Stomach (tissue), 9 donors: ENCODE measurements around the gene DLEC1. TPM values are rescaled to one million over a fixed set of nuclear protein-coding genes. Genes with fewer than 3 reads are reported as not detected.

Experiments
- DNase-seq, 2 donors: peaks; one replicate each; pipeline versions ENCODE4 v3.0.0 to v3.0.0-alpha.2; 2013 to 2019
- H3K27ac ChIP-seq, 5 donors: fragments of 200-600 bp in 4 of 5; sonication (generic) in 4 of 5; one replicate each; pipeline ENCODE4 v1.5.1; 2013 to 2019; ENCODE audit warnings: mild to moderate bottlenecking in 1 of 5, moderate library complexity in 1 of 5
- H3K27me3 ChIP-seq, 3 donors: fragments of 200-600 bp; sonication (generic); one replicate each; pipeline ENCODE4 v1.5.1; 2017 to 2019; ENCODE audit warnings: mixed run types in 1 of 3
- H3K36me3 ChIP-seq, 4 donors: fragments of 200-600 bp; sonication (generic); 1 replicate in 3 of 4; 2 replicates in 1 of 4; pipeline ENCODE4 v1.5.1; 2016 to 2019
- H3K4me1 ChIP-seq, 4 donors: fragments of 200-600 bp; sonication (generic); one replicate each; pipeline ENCODE4 v1.5.1; 2016 to 2019
- H3K4me3 ChIP-seq, 4 donors: fragments of 200-600 bp; sonication (generic) in 3 of 4; one replicate each; pipeline ENCODE4 v1.5.1; 2016 to 2019; ENCODE audit warnings: mild to moderate bottlenecking in 1 of 4
- H3K9me3 ChIP-seq, 4 donors: fragments of 200-600 bp; sonication (generic); one replicate each; pipeline ENCODE4 v1.5.1; 2016 to 2019
- CTCF ChIP-seq, 7 experiments: fragments of 450-650 bp in 4 of 7; fragments of 200-600 bp in 3 of 7; sonication (generic) in 3 of 7; IDR thresholded peaks; one replicate each; pipeline ENCODE4 v1.5.1; 2016 to 2019; ENCODE audit warnings: antibody characterized with exemption in 7 of 7, control low read depth in 2 of 7, mild to moderate bottlenecking in 1 of 7
- EP300 ChIP-seq: sonication (generic); formaldehyde crosslinking; IDR thresholded peaks from one replicate; pipeline ENCODE4 v1.6.1; 2017; ENCODE audit warnings: antibody characterized with exemption
- POLR2A ChIP-seq, 4 donors: fragments of 450-650 bp; IDR thresholded peaks; one replicate each; pipeline ENCODE4 v1.6.1; 2016; ENCODE audit warnings: antibody characterized with exemption in 4 of 4, control low read depth in 2 of 4, mild to moderate bottlenecking in 1 of 4, moderate library complexity in 1 of 4
- POLR2AphosphoS5 ChIP-seq, 3 donors: sonication (generic); formaldehyde crosslinking; IDR thresholded peaks; one replicate each; pipeline ENCODE4 v1.6.1; 2016; ENCODE audit warnings: antibody characterized with exemption in 3 of 3
- WGBS, 5 donors: extraction: QIAGEN DNeasy Blood & Tissue Kit in 3 of 5; methylation state at CpG; one replicate each; pipeline versions ENCODE4 v1.1.5 to v1.1.7; 2013 to 2018; 5-methylcytosine and 5-hydroxymethylcytosine counted together
- intact Hi-C: fragments of 100-400 bp; cut with DNase I; formaldehyde crosslinking; loops from one replicate; pipeline ENCODE4 v1.15.1; 2023; ENCODE audit warnings: low total_unique reads
- polyA plus RNA-seq, 3 donors: library from polyadenylated mRNA; stranded (reverse); fragments of 200-250 nt; gene quantifications; one replicate each; pipeline ENCODE4 v1.2.3, GENCODE V29; 2013
- total RNA-seq, 5 donors: library from RNA; depleted of rRNA; stranded (reverse); fragments of >200 nt; gene quantifications; one replicate each; pipeline versions ENCODE4 v1.1.0 to v1.2.3, GENCODE V29; 2014 to 2016
- donor health status: healthy with polysubstance abuse.
- donor health status: Bipolar disorder and iron deficiency.
- donor health status: healthy.

The DLEC1 gene
- total and polyA plus RNA-seq, 8 donors, result 0.12 to 1.5 (median 0.31) TPM; not detected in 3

GRCh38 chr3:38000242-38000916 lies 38.6 kb upstream of the DLEC1 start:
- Histone ChIP-seq H3K4me1 (peaks cover 51 to 90% (median 81%) of the 10 kb centered on the region in 4 donors), H3K36me3 (peaks cover 11 to 55% (median 39%) of the 10 kb centered on the region in 4 donors), H3K27me3 (no peaks in the 10 kb centered on the region), H3K9me3 (no peaks in the 10 kb centered on the region), H3K4me3 (no peak overlapping the region), H3K27ac (peak overlapping the region in 4 of 5 donors; percentile 22 to 79 (median 46))
- WGBS, 5 donors, result 90 to 97% (median 93%) methylated on average over 6 of the region's 6 CpGs
- peak in 1 of 2 donors; percentile 22 for DNase-seq
- TF ChIP-seq POLR2A (IDR thresholded peaks at IDR 0.05) (no peak), EP300 (no peak), POLR2AphosphoS5 (IDR thresholded peaks at IDR 0.05) (no peak), CTCF (IDR thresholded peaks at IDR 0.05) (no peak)
- intact Hi-C loops, result no loop called here

GRCh38 chr3:38000965-38001455 lies 38.0 kb upstream of the DLEC1 start:
- H3K36me3 ChIP-seq, result peaks cover 11 to 55% (median 42%) of the 10 kb centered on the region in 4 donors
- intact Hi-C loops, result no loop called here
- peak overlapping the region; percentile 33 to 79 (median 51) for H3K27ac ChIP-seq
- no peak overlapping the region for H3K4me3 ChIP-seq
- no peaks in the 10 kb centered on the region for H3K9me3 ChIP-seq
- WGBS, 5 donors, result 94 to 100% (median 96%) methylated on average over 6 of the region's 6 CpGs
- TF ChIP-seq POLR2AphosphoS5 (IDR thresholded peaks at IDR 0.05) (no peak), EP300 (no peak), POLR2A (IDR thresholded peaks at IDR 0.05) (no peak), CTCF (IDR thresholded peaks at IDR 0.05) (no peak)
- no peaks in the 10 kb centered on the region for H3K27me3 ChIP-seq
- DNase-seq, result peak in 1 of 2 donors; percentile 24
- peaks cover 52 to 90% (median 83%) of the 10 kb centered on the region in 4 donors for H3K4me1 ChIP-seq

DNA sequence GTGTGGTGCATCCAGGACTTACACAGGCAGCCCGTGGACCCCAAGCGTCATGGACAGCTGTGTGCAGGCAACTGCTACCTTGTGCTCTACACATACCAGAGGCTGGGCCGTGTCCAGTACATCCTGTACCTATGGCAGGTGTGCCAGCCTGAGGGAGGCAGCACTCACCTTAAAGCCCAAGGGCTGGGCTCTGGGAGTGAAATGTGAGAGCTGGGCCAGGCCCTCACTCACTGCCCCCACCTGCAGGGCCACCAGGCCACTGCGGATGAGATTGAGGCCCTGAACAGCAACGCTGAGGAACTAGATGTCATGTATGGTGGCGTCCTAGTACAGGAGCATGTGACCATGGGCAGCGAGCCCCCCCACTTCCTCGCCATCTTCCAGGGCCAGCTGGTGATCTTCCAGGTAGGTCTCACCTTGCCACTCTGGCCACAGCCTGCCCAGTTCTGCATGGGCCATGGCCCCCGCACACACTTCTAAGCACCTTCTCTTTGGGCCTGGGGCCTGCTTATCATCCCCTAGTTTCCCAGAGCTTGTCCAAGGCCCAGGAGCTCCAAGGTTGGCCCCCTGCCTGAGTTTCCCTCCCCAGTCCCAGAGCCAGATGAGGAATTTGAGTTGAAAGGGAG lies 37.4 kb upstream of the DLEC1 start:
- intact Hi-C loops, result no loop called here
- peaks cover 52 to 90% (median 80%) of the 10 kb centered on the region in 4 donors for H3K4me1 ChIP-seq
- no peak overlapping the region for H3K4me3 ChIP-seq
- H3K27me3 ChIP-seq, result no peaks in the 10 kb centered on the region
- H3K9me3 ChIP-seq, result no peaks in the 10 kb centered on the region
- 36 to 100% (median 61%) methylated on average over 1 to 9 of the region's 9 CpGs for WGBS, 5 donors
- peak overlapping the region; percentile 33 to 79 (median 51) for H3K27ac ChIP-seq
- peak in 1 of 2 donors; percentile 87 for DNase-seq
- TF ChIP-seq CTCF (IDR thresholded peaks at IDR 0.05), result no peak
- peak in 2 of 3 donors; percentile 40 to 50 for TF ChIP-seq POLR2AphosphoS5 (IDR thresholded peaks at IDR 0.05)
- no peak for TF ChIP-seq EP300
- TF ChIP-seq POLR2A (IDR thresholded peaks at IDR 0.05), result no peak
- peaks cover 16 to 58% (median 46%) of the 10 kb centered on the region in 4 donors for H3K36me3 ChIP-seq

DNA sequence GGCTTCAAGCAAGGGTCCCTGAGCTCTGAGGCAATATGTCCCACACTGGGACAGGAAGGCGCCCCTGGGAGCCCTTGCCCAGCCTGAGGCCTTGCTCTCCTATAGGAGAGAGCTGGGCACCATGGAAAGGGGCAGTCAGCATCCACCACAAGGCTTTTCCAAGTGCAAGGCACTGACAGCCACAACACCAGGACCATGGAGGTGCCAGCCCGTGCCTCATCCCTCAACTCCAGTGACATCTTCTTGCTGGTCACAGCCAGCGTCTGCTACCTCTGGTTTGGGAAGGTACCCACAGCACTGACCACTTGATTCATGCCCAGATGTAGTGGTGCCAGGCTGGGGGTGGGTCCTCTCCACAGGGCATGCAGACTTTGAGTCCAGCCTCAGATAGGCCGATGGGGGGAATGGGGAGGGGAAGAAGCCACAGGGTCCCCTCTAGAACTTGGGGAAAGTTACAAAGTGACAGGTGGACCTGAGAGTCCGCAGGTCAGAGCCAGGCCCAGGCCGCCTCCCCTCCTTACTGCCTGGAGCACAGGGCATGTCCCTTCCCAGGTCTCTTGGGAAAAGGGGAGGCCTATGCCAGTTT lies 36.6 kb upstream of the DLEC1 start:
- peaks cover 47 to 82% (median 73%) of the 10 kb centered on the region in 4 donors for H3K4me1 ChIP-seq
- no peaks in the 10 kb centered on the region for H3K27me3 ChIP-seq
- intact Hi-C loops, result no loop called here
- no peak for TF ChIP-seq EP300
- TF ChIP-seq POLR2A (IDR thresholded peaks at IDR 0.05), result no peak
- TF ChIP-seq CTCF (IDR thresholded peaks at IDR 0.05), result no peak
- TF ChIP-seq POLR2AphosphoS5 (IDR thresholded peaks at IDR 0.05), result no peak
- DNase-seq, result peak in 1 of 2 donors; percentile 23
- WGBS, 5 donors, result 88 to 96% (median 91%) methylated on average over 5 to 6 of the region's 6 CpGs
- H3K36me3 ChIP-seq, result peaks cover 23 to 64% (median 53%) of the 10 kb centered on the region in 4 donors
- H3K27ac ChIP-seq, result peak overlapping the region; percentile 25 to 79 (median 72)
- H3K9me3 ChIP-seq, result no peaks in the 10 kb centered on the region
- no peak overlapping the region for H3K4me3 ChIP-seq
